Activated T-cell treated with anti-CD3 and anti-CD28 coated beads, Interleukin-2, amount 50 U/mL, for 24 hours (primary cell): ENCODE measurements around the gene KDSR.
"Not testable (repeated sequence)": the region's sequence is repeated elsewhere in the genome, so short reads cannot be mapped to it uniquely, and the experiment has no call there.

Experiments used
- DNase-seq: peaks from one replicate; pipeline ENCODE4 v3.0.0-alpha.2; 2020
- H3K27ac Mint-ChIP-seq: 2 replicates; pipeline ENCODE4 v1.8.0; 2020; ENCODE audit warnings: mild to moderate bottlenecking, mixed read lengths
- H3K27me3 Mint-ChIP-seq: 2 replicates; pipeline ENCODE4 v1.8.0; 2020; ENCODE audit warnings: mixed read lengths
- H3K36me3 Mint-ChIP-seq: 2 replicates; pipeline ENCODE4 v1.8.0; 2020; ENCODE audit warnings: low read depth, mixed read lengths
- H3K4me1 Mint-ChIP-seq: 2 replicates; pipeline ENCODE4 v1.8.0; 2020; ENCODE audit warnings: low read depth, mixed read lengths
- H3K4me3 Mint-ChIP-seq: 2 replicates; pipeline ENCODE4 v1.8.0; 2020; ENCODE audit warnings: mild to moderate bottlenecking, moderate library complexity, mixed read lengths
- H3K9me3 Mint-ChIP-seq: 2 replicates; pipeline ENCODE4 v1.8.0; 2020; ENCODE audit warnings: mixed read lengths

Gene KDSR

GRCh38 chr18:63378919-63379638 lies 12.1 kb upstream of the KDSR start:
- Mint-ChIP-seq H3K27ac (peak overlapping the region; percentile 79), H3K4me1 (peaks cover 23% of the 10 kb centered on the region), H3K9me3 (peaks cover 10% of the 10 kb centered on the region), H3K27me3 (no peaks in the 10 kb centered on the region), H3K4me3 (peak overlapping the region; percentile 45), H3K36me3 (peaks cover 17% of the 10 kb centered on the region)
- DNase-seq = no peak

GRCh38 chr18:63377275-63377980 lies 10.4 kb upstream of the KDSR start:
- H3K4me3 Mint-ChIP-seq = no peak overlapping the region
- no peaks in the 10 kb centered on the region for H3K27me3 Mint-ChIP-seq
- H3K4me1 Mint-ChIP-seq = peaks cover 23% of the 10 kb centered on the region
- H3K27ac Mint-ChIP-seq = no peak overlapping the region
- no peak for DNase-seq
- H3K36me3 Mint-ChIP-seq = peaks cover under 1% of the 10 kb centered on the region
- peaks cover 5% of the 10 kb centered on the region for H3K9me3 Mint-ChIP-seq

- Mint-ChIP-seq H3K9me3 (peaks cover 5% of the 10 kb centered on the region), H3K27ac (no peak overlapping the region), H3K36me3 (no peaks in the 10 kb centered on the region), H3K4me3 (no peak overlapping the region), H3K27me3 (no peaks in the 10 kb centered on the region), H3K4me1 (peaks cover 23% of the 10 kb centered on the region)
- DNase-seq = no peak
Measured at GRCh38 chr18:63376538-63376937, 9.5 kb upstream of the KDSR start.

GRCh38 chr18:63374540-63374939 lies 7.5 kb upstream of the KDSR start:
- H3K4me3 Mint-ChIP-seq = no peak overlapping the region
- DNase-seq = no peak
- H3K27ac Mint-ChIP-seq = no peak overlapping the region
- peaks cover 5% of the 10 kb centered on the region for H3K9me3 Mint-ChIP-seq
- no peaks in the 10 kb centered on the region for H3K36me3 Mint-ChIP-seq
- H3K4me1 Mint-ChIP-seq = peaks cover 17% of the 10 kb centered on the region
- H3K27me3 Mint-ChIP-seq = no peaks in the 10 kb centered on the region

- DNase-seq = no peak
- H3K27ac Mint-ChIP-seq = no peak overlapping the region
- H3K36me3 Mint-ChIP-seq = no peaks in the 10 kb centered on the region
- H3K27me3 Mint-ChIP-seq = no peaks in the 10 kb centered on the region
- H3K4me3 Mint-ChIP-seq = no peak overlapping the region
- peaks cover 9% of the 10 kb centered on the region for H3K9me3 Mint-ChIP-seq
- peaks cover 11% of the 10 kb centered on the region for H3K4me1 Mint-ChIP-seq
Measured at GRCh38 chr18:63373161-63373560, 6.2 kb upstream of the KDSR start.

GRCh38 chr18:63368611-63369010 lies 1.6 kb upstream of the KDSR start:
- DNase-seq = no peak

GRCh38 chr18:63366213-63367052 lies 573 bp downstream of the KDSR start:
- peak overlapping the region; percentile 95 for H3K27ac Mint-ChIP-seq
- peaks cover 36% of the 10 kb centered on the region for H3K4me1 Mint-ChIP-seq
- H3K9me3 Mint-ChIP-seq = peaks cover 4% of the 10 kb centered on the region
- DNase-seq = peak; percentile 78
- H3K27me3 Mint-ChIP-seq = no peaks in the 10 kb centered on the region
- peaks cover 51% of the 10 kb centered on the region for H3K36me3 Mint-ChIP-seq
- H3K4me3 Mint-ChIP-seq = peak overlapping the region; percentile 92

More at GRCh38 chr18:63368611-63369010, 1.6 kb upstream of the KDSR start:
- peaks cover 32% of the 10 kb centered on the region for H3K4me1 Mint-ChIP-seq
- peak overlapping the region; percentile 92 for H3K4me3 Mint-ChIP-seq
- peaks cover 33% of the 10 kb centered on the region for H3K36me3 Mint-ChIP-seq
- H3K9me3 Mint-ChIP-seq = peaks cover 4% of the 10 kb centered on the region
- peak overlapping the region; percentile 57 for H3K27ac Mint-ChIP-seq
- no peaks in the 10 kb centered on the region for H3K27me3 Mint-ChIP-seq

GRCh38 chr18:63365876-63366212 lies 1.2 kb downstream of the KDSR start:
- DNase-seq = no peak
- Mint-ChIP-seq H3K9me3 (peaks cover 4% of the 10 kb centered on the region), H3K4me3 (peak overlapping the region; percentile 92), H3K27ac (peak overlapping the region; percentile 95), H3K27me3 (no peaks in the 10 kb centered on the region), H3K36me3 (peaks cover 55% of the 10 kb centered on the region), H3K4me1 (peaks cover 36% of the 10 kb centered on the region)

GRCh38 chr18:63363951-63364350 lies 3.1 kb downstream of the KDSR start:
- Mint-ChIP-seq H3K27me3 (no peaks in the 10 kb centered on the region), H3K4me1 (peaks cover 36% of the 10 kb centered on the region), H3K27ac (peak overlapping the region; percentile 45), H3K9me3 (peaks cover 3% of the 10 kb centered on the region), H3K4me3 (no peak overlapping the region), H3K36me3 (peaks cover 73% of the 10 kb centered on the region)
- DNase-seq = no peak

GRCh38 chr18:63363420-63363819 lies 3.6 kb downstream of the KDSR start:
- Mint-ChIP-seq H3K36me3 (peaks cover 74% of the 10 kb centered on the region), H3K4me1 (peaks cover 31% of the 10 kb centered on the region)
- not testable (repeated sequence) for H3K9me3 Mint-ChIP-seq, DNase-seq, H3K4me3 Mint-ChIP-seq, H3K27ac Mint-ChIP-seq, H3K27me3 Mint-ChIP-seq

- DNase-seq = no peak
- peaks cover 82% of the 10 kb centered on the region for H3K36me3 Mint-ChIP-seq
- H3K27ac Mint-ChIP-seq = no peak overlapping the region
- H3K4me3 Mint-ChIP-seq = no peak overlapping the region
- no peaks in the 10 kb centered on the region for H3K27me3 Mint-ChIP-seq
- no peaks in the 10 kb centered on the region for H3K9me3 Mint-ChIP-seq
- no peaks in the 10 kb centered on the region for H3K4me1 Mint-ChIP-seq
Measured at GRCh38 chr18:63356272-63356896, 10.6 kb downstream of the KDSR start.

- no peaks in the 10 kb centered on the region for H3K27me3 Mint-ChIP-seq
- H3K27ac Mint-ChIP-seq = no peak overlapping the region
- H3K36me3 Mint-ChIP-seq = peaks cover 88% of the 10 kb centered on the region
- no peaks in the 10 kb centered on the region for H3K4me1 Mint-ChIP-seq
- no peak overlapping the region for H3K4me3 Mint-ChIP-seq
- H3K9me3 Mint-ChIP-seq = no peaks in the 10 kb centered on the region
- DNase-seq = no peak
Measured at GRCh38 chr18:63350230-63350629, 16.8 kb downstream of the KDSR start.

GRCh38 chr18:63348508-63349136 lies 18.4 kb downstream of the KDSR start:
- no peak overlapping the region for H3K4me3 Mint-ChIP-seq
- H3K4me1 Mint-ChIP-seq = no peaks in the 10 kb centered on the region
- DNase-seq = no peak
- H3K27me3 Mint-ChIP-seq = no peaks in the 10 kb centered on the region
- H3K27ac Mint-ChIP-seq = no peak overlapping the region
- H3K36me3 Mint-ChIP-seq = peaks cover 88% of the 10 kb centered on the region
- no peaks in the 10 kb centered on the region for H3K9me3 Mint-ChIP-seq
